ENCODE results near the gene KRTAP10-7. TPM values are rescaled to one million over a fixed set of nuclear protein-coding genes. Genes with fewer than 3 reads are reported as not detected.
"Not testable (repeated sequence)": the region's sequence is repeated elsewhere in the genome, so short reads cannot be mapped to it uniquely, and the experiment has no call there.

KRTAP10-7 gene
- polyA plus RNA-seq, 1 donor from 2014 or later, result not detected

GRCh38 chr21:44567481-44568171 is 32.8 kb upstream of the KRTAP10-7 start:
- Mint-ChIP-seq H3K27me3 (peaks cover 4% of the 10 kb centered on the region), H3K4me3 (no peak overlapping the region), H3K27ac (peak overlapping the region in 1 of 3 donors; percentile 63), H3K4me1 (peaks cover 14 to 21% (median 14%) of the 10 kb centered on the region in 3 donors), H3K36me3 (peaks cover 2% of the 10 kb centered on the region), H3K9me3 (peaks cover 2 to 8% (median 4%) of the 10 kb centered on the region in 3 donors)

GRCh38 chr21:44568261-44568660 is 32.1 kb upstream of the KRTAP10-7 start:
- H3K4me1 Mint-ChIP-seq, result peaks cover 14 to 19% (median 14%) of the 10 kb centered on the region in 3 donors
- no peak overlapping the region for H3K27ac Mint-ChIP-seq
- peaks cover 2 to 8% (median 3%) of the 10 kb centered on the region in 3 donors for H3K9me3 Mint-ChIP-seq
- H3K36me3 Mint-ChIP-seq, result peaks cover 2% of the 10 kb centered on the region
- H3K27me3 Mint-ChIP-seq, result peaks cover 4% of the 10 kb centered on the region
- no peak overlapping the region for H3K4me3 Mint-ChIP-seq

- Mint-ChIP-seq H3K27me3 (peaks cover 4% of the 10 kb centered on the region), H3K4me1 (peaks cover 14 to 17% (median 14%) of the 10 kb centered on the region in 3 donors), H3K9me3 (peaks cover 2 to 8% (median 2%) of the 10 kb centered on the region in 3 donors), H3K4me3 (no peak overlapping the region), H3K27ac (no peak overlapping the region), H3K36me3 (peaks cover 2% of the 10 kb centered on the region)
Observed at GRCh38 chr21:44568667-44569556, 31.5 kb upstream of the KRTAP10-7 start.

GRCh38 chr21:44569861-44570517 is 30.4 kb upstream of the KRTAP10-7 start:
- H3K4me1 Mint-ChIP-seq, result peaks cover 8 to 13% (median 9%) of the 10 kb centered on the region in 3 donors
- no peak overlapping the region for H3K4me3 Mint-ChIP-seq
- H3K36me3 Mint-ChIP-seq, result peaks cover 2% of the 10 kb centered on the region
- H3K27ac Mint-ChIP-seq, result no peak overlapping the region
- peaks cover 11% of the 10 kb centered on the region for H3K27me3 Mint-ChIP-seq
- peaks cover 2 to 8% (median 2%) of the 10 kb centered on the region in 3 donors for H3K9me3 Mint-ChIP-seq

- peaks cover 2% of the 10 kb centered on the region for H3K36me3 Mint-ChIP-seq
- H3K27me3 Mint-ChIP-seq, result peaks cover 15% of the 10 kb centered on the region
- H3K9me3 Mint-ChIP-seq, result peaks cover 2 to 8% (median 2%) of the 10 kb centered on the region in 3 donors
- peaks cover 3 to 6% (median 5%) of the 10 kb centered on the region in 3 donors for H3K4me1 Mint-ChIP-seq
- no peak overlapping the region for H3K27ac Mint-ChIP-seq
- H3K4me3 Mint-ChIP-seq, result no peak overlapping the region
Observed at GRCh38 chr21:44571296-44571695, 29.1 kb upstream of the KRTAP10-7 start.

GRCh38 chr21:44571844-44572782 is 28.3 kb upstream of the KRTAP10-7 start:
- peaks cover 2% of the 10 kb centered on the region for H3K36me3 Mint-ChIP-seq
- H3K4me1 Mint-ChIP-seq, result peaks cover 0 to 1% (median 0%) of the 10 kb centered on the region in 3 donors
- peak overlapping the region in 1 of 4 donors; percentile 55 for H3K4me3 Mint-ChIP-seq
- H3K27ac Mint-ChIP-seq, result no peak overlapping the region
- H3K9me3 Mint-ChIP-seq, result peaks cover 2 to 14% (median 4%) of the 10 kb centered on the region in 3 donors
- peaks cover 15% of the 10 kb centered on the region for H3K27me3 Mint-ChIP-seq

- Mint-ChIP-seq H3K36me3 (peaks cover 5% of the 10 kb centered on the region), H3K27me3 (peaks cover 13% of the 10 kb centered on the region), H3K4me3 (no peak overlapping the region), H3K4me1 (peaks cover 0 to 1% (median 0%) of the 10 kb centered on the region in 3 donors), H3K9me3 (peaks cover 4 to 21% (median 9%) of the 10 kb centered on the region in 3 donors), H3K27ac (no peak overlapping the region)
Observed at GRCh38 chr21:44572959-44573583, 27.3 kb upstream of the KRTAP10-7 start.

- peaks cover 4 to 23% (median 11%) of the 10 kb centered on the region in 3 donors for H3K9me3 Mint-ChIP-seq
- peaks cover 13% of the 10 kb centered on the region for H3K27me3 Mint-ChIP-seq
- H3K27ac Mint-ChIP-seq, H3K4me3 Mint-ChIP-seq, H3K36me3 Mint-ChIP-seq, H3K4me1 Mint-ChIP-seq: not testable (repeated sequence)
Observed at GRCh38 chr21:44573630-44574456, 26.6 kb upstream of the KRTAP10-7 start, which contains the start of gene KRTAP10-4. Gene KRTAP10-4, plus strand, starts transcription at chr21:44573729. Its CDS starts 30 bp downstream, at chr21:44573759.

- Mint-ChIP-seq H3K36me3 (peaks cover 5% of the 10 kb centered on the region), H3K4me3 (peak overlapping the region in 1 of 4 donors; percentile 12), H3K27ac (no peak overlapping the region), H3K27me3 (peaks cover 15% of the 10 kb centered on the region), H3K9me3 (peaks cover 4 to 23% (median 11%) of the 10 kb centered on the region in 3 donors), H3K4me1 (peaks cover 0 to 2% (median 1%) of the 10 kb centered on the region in 3 donors)
Observed at GRCh38 chr21:44574457-44575306, 25.7 kb upstream of the KRTAP10-7 start.

GRCh38 chr21:44575307-44576024 is 24.9 kb upstream of the KRTAP10-7 start:
- Mint-ChIP-seq H3K27ac (peak overlapping the region in 1 of 3 donors; percentile 35), H3K4me1 (peaks cover 0 to 2% (median 1%) of the 10 kb centered on the region in 3 donors), H3K36me3 (peaks cover 6% of the 10 kb centered on the region), H3K9me3 (peaks cover 4 to 23% (median 16%) of the 10 kb centered on the region in 3 donors), H3K27me3 (peaks cover 15% of the 10 kb centered on the region), H3K4me3 (peak overlapping the region in 1 of 4 donors; percentile 73)

GRCh38 chr21:44576025-44576420 is 24.4 kb upstream of the KRTAP10-7 start:
- H3K9me3 Mint-ChIP-seq, result peaks cover 4 to 25% (median 19%) of the 10 kb centered on the region in 3 donors
- no peak overlapping the region for H3K4me3 Mint-ChIP-seq
- peaks cover 0 to 2% (median 1%) of the 10 kb centered on the region in 3 donors for H3K4me1 Mint-ChIP-seq
- peaks cover 15% of the 10 kb centered on the region for H3K27me3 Mint-ChIP-seq
- H3K36me3 Mint-ChIP-seq, result peaks cover 9% of the 10 kb centered on the region
- H3K27ac Mint-ChIP-seq, result peak overlapping the region in 1 of 3 donors; percentile 35

Data from IgD-negative memory B cell (primary cell).